IMR-90 (cell line): Measurements from ENCODE around the gene KRT82. TPM values are rescaled to one million over a fixed set of nuclear protein-coding genes. Genes with fewer than 3 reads are reported as not detected.

Experiments
- ATAC-seq: fragments of 200-7000 bp; cut with Tn5 transposase; 2 replicates; pipeline ENCODE4 v1.9.1; 2020; ENCODE audit warnings: low read depth, mild to moderate bottlenecking, moderate library complexity
- BruUV-seq: library from RNA; stranded (reverse); fragments of 400-500 nt; replicated peaks from 2 replicates; lab custom pipeline; 2021; lab: Mats Ljungman, UMichigan
- CTCF ChIA-PET: fragments of 300-600 bp; formaldehyde crosslinking; extraction: SDS; loops from one replicate; lab custom pipeline; 2021; ENCODE audit warnings: antibody characterized with exemption; lab: Yijun Ruan, JAX
- POLR2A ChIA-PET: fragments of 300-600 bp; sonication (Branson Sonifier 250); formaldehyde crosslinking; loops from one replicate; lab custom pipeline; 2022; ENCODE audit warnings: antibody characterized with exemption; ENCODE audit not compliant: unreplicated experiment; lab: Charles Lee
- DNase-seq: peaks from one replicate; pipeline ENCODE4 v3.0.0; 2013
- H2AFZ ChIP-seq: replicated peaks from 2 replicates; pipeline ENCODE3; 2013; ENCODE audit warnings: low read length, mild to moderate bottlenecking; ENCODE audit not compliant: poor library complexity
- H2AK5ac ChIP-seq: 2 replicates; pipeline ENCODE4 v1.6.1; 2013; ENCODE audit warnings: low read depth, low read length, inconsistent platforms
- H2AK9ac ChIP-seq: replicated peaks from 2 replicates; pipeline ENCODE3; 2013; ENCODE audit warnings: mild to moderate bottlenecking, low read depth, low read length, moderate library complexity; ENCODE audit not compliant: poor library complexity
- H2BK120ac ChIP-seq: 2 replicates; pipeline ENCODE4 v1.6.1; 2013; ENCODE audit warnings: low read depth, low read length, inconsistent platforms
- H2BK15ac ChIP-seq: 3 replicates; pipeline ENCODE4 v1.6.1; 2013; ENCODE audit warnings: low read depth, low read length, inconsistent platforms
- H2BK20ac ChIP-seq: 2 replicates; pipeline ENCODE4 v1.6.1; 2013; ENCODE audit warnings: low read depth, mild to moderate bottlenecking, inconsistent platforms, low read length, moderate library complexity
- H2BK5ac ChIP-seq: 2 replicates; pipeline ENCODE4 v1.6.1; 2013; ENCODE audit warnings: mild to moderate bottlenecking, low read depth, low read length, inconsistent platforms; ENCODE audit not compliant: poor library complexity, severe bottlenecking
- H3K14ac ChIP-seq: replicated peaks from 2 replicates; pipeline ENCODE4 v1.6.1; 2013; ENCODE audit warnings: low read depth, low read length, inconsistent platforms
- H3K18ac ChIP-seq: 2 replicates; pipeline ENCODE4 v1.6.1; 2013; ENCODE audit warnings: low read depth, low read length, control low read depth
- H3K23ac ChIP-seq: 2 replicates; pipeline ENCODE4 v1.6.1; 2013; ENCODE audit warnings: low read depth, low read length, inconsistent platforms
- H3K27ac ChIP-seq: 2 replicates; pipeline ENCODE4 v1.5.1; 2013; ENCODE audit warnings: mild to moderate bottlenecking, control low read depth, low read length; ENCODE audit not compliant: insufficient read depth
- H3K27me3 ChIP-seq: 2 replicates; pipeline ENCODE4 v1.6.1; 2013; ENCODE audit warnings: low read length; ENCODE audit not compliant: control insufficient read depth, insufficient read depth
- H3K36me3 ChIP-seq: 2 replicates; pipeline ENCODE4 v1.6.1; 2013; ENCODE audit warnings: low read length, mixed read lengths; ENCODE audit not compliant: control insufficient read depth, insufficient read depth
- H3K4ac ChIP-seq: 2 replicates; pipeline ENCODE4 v1.6.1; 2013; ENCODE audit warnings: low read depth, low read length, inconsistent platforms
- H3K4me1 ChIP-seq: 2 replicates; pipeline ENCODE4 v1.6.1; 2013; ENCODE audit warnings: low read length, mixed read lengths; ENCODE audit not compliant: control insufficient read depth, insufficient read depth
- H3K4me2 ChIP-seq: 2 replicates; pipeline ENCODE4 v1.6.1; 2013; ENCODE audit warnings: low read depth, mild to moderate bottlenecking, control low read depth, low read length, moderate library complexity
- H3K4me3 ChIP-seq: 2 replicates; pipeline ENCODE4 v1.5.1; 2013; ENCODE audit warnings: low read depth, mild to moderate bottlenecking, control low read depth, low read length, moderate library complexity; ENCODE audit not compliant: insufficient read depth
- H3K56ac ChIP-seq: 2 replicates; pipeline ENCODE4 v1.6.1; 2013; ENCODE audit warnings: low read length, inconsistent platforms; ENCODE audit not compliant: insufficient read depth; ENCODE audit errors: extremely low read depth
- H3K79me1 ChIP-seq, 2 experiments: 2 replicates each; pipeline ENCODE4 v1.6.1; 2013; ENCODE audit warnings: low read length in 2 of 2, inconsistent platforms in 1 of 2, low read depth in 1 of 2
- H3K9ac ChIP-seq: 2 replicates; pipeline ENCODE4 v1.6.1; 2013; ENCODE audit warnings: low read depth, low read length, control low read depth
- H3K9me1 ChIP-seq: 2 replicates; pipeline ENCODE4 v1.6.1; 2013; ENCODE audit warnings: low read length, inconsistent platforms; ENCODE audit not compliant: insufficient read depth
- H3K9me3 ChIP-seq: 2 replicates; pipeline ENCODE4 v1.6.1; 2013; ENCODE audit warnings: low read length; ENCODE audit not compliant: control insufficient read depth, insufficient read depth
- H4K20me1 ChIP-seq: 2 replicates; pipeline ENCODE4 v1.6.1; 2013; ENCODE audit warnings: low read length, inconsistent platforms; ENCODE audit not compliant: insufficient read depth
- H4K5ac ChIP-seq: 2 replicates; pipeline ENCODE4 v1.6.1; 2013; ENCODE audit warnings: mild to moderate bottlenecking, low read depth, low read length, control low read depth
- H4K8ac ChIP-seq, 2 experiments: 2 replicates each; pipeline ENCODE4 v1.6.1; 2013; ENCODE audit warnings: low read depth in 2 of 2, low read length in 2 of 2, control low read depth in 1 of 2, inconsistent platforms in 1 of 2
- H4K91ac ChIP-seq: 2 replicates; pipeline ENCODE4 v1.6.1; 2013; ENCODE audit warnings: low read depth, low read length, inconsistent platforms; ENCODE audit not compliant: insufficient read depth
- FOS ChIP-seq: fragments of 150-350 bp; IDR thresholded peaks from 2 replicates; pipeline ENCODE4 v1.6.1; 2016; ENCODE audit warnings: low read depth, low read length
- WGBS, 2 experiments: methylation state at CpG; one replicate each; pipeline versions ENCODE4 v1.1.5 to v1.1.7; 2013; ENCODE audit warnings: missing lambda C conversion rate in 2 of 2; ENCODE audit not compliant: insufficient read length in 1 of 2; ENCODE audit errors: extremely low coverage in 2 of 2; 5-methylcytosine and 5-hydroxymethylcytosine counted together
- dilution Hi-C: fragments of 300-500 bp; cut with HindIII; formaldehyde crosslinking; loops from one replicate; pipeline ENCODE4 v1.14.3; 2018; ENCODE audit warnings: low sequenced_read_pairs; ENCODE audit not compliant: unreplicated experiment
- in situ Hi-C: fragments of 300-500 bp; cut with MboI; formaldehyde crosslinking; loops from 3 replicates; pipeline ENCODE4 v1.14.3; 2019; ENCODE audit warnings: low sequenced_read_pairs, inconsistent platforms, mixed read lengths
- intact Hi-C: fragments of 100-400 bp; cut with micrococcal nuclease; formaldehyde crosslinking; loops from 2 replicates; pipeline ENCODE4 v1.10.0; 2022
- polyA plus RNA-seq, 3 experiments: library from polyadenylated mRNA; depleted of rRNA; stranded (reverse); fragments of >200 nt; gene quantifications; 2 replicates each; pipeline ENCODE4 v1.2.3, GENCODE V29; 2012; ENCODE audit warnings: low replicate concordance in 1 of 3
- total RNA-seq: library from RNA; depleted of rRNA; stranded (reverse); fragments of >200 nt; gene quantifications from 2 replicates; pipeline ENCODE4 v1.2.3, GENCODE V29; 2012

Gene KRT82
- total and polyA plus RNA-seq, 2 of the 4 experiments (the other 2 are of a cell fraction) = not detected

DNA sequence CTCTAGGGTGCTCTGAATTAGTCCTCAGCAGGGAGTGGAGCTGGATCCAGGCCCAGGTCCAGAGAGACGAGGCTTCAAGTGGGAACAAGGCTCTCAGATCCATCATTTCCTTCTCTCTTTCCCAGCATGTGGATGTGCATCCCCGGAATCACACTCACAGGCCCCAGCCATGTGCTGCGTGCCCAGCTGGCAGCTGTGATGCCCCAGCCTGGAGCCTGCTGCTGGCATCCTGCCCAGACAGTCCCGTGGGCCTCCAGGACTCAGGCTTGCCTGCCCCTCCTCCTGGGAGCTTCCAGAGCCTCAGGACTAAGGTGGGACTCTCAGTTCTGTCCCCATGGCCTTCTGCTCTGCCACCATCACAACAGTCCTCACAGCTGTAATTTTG, 14.5 kb downstream of the KRT82 start:
- H2AK5ac ChIP-seq = no peak overlapping the region
- dilution Hi-C loops = no loop called here
- no peaks in the 10 kb centered on the region for H4K20me1 ChIP-seq
- ChIA-PET POLR2A (no interaction called here), CTCF (interaction anchor here (1.0 kb wide), 2 partner anchors 15 to 490 kb away, joined by 3 read pairs; no protein-coding TSS in a partner anchor)
- H3K27ac ChIP-seq = no peak overlapping the region
- H4K8ac ChIP-seq = no peak overlapping the region
- no peak overlapping the region for H4K5ac ChIP-seq
- no peak overlapping the region for H3K14ac ChIP-seq
- no peak overlapping the region for H2AFZ ChIP-seq
- H3K56ac ChIP-seq = no peak overlapping the region
- H3K9me1 ChIP-seq = no peaks in the 10 kb centered on the region
- no peak for DNase-seq
- 17% methylated on average over 1 of the region's 4 CpGs; no CpG with 5 or more reads in 1 of the 2 experiments for WGBS, 2 experiments
- no peak overlapping the region for H3K9ac ChIP-seq
- H3K79me1 ChIP-seq = no peaks in the 10 kb centered on the region
- H3K27me3 ChIP-seq = peaks cover 49% of the 10 kb centered on the region
- H3K4ac ChIP-seq = no peak overlapping the region
- H2AK9ac ChIP-seq = no peak overlapping the region
- no peak overlapping the region for H2BK15ac ChIP-seq
- H2BK5ac ChIP-seq = no peak overlapping the region
- no peaks in the 10 kb centered on the region for H3K36me3 ChIP-seq
- BruUV-seq = no TSS peak
- no peak overlapping the region for H3K4me3 ChIP-seq
- intact Hi-C loops = loop anchor here (5.0 kb wide), 1 partner anchor 481 kb away; no protein-coding TSS in a partner anchor
- H4K91ac ChIP-seq = no peak overlapping the region
- no peak overlapping the region for H2BK20ac ChIP-seq
- ATAC-seq = peak; percentile 22; the same call in 1 of the 2 replicates
- in situ Hi-C loops = no loop called here
- no peak overlapping the region for H3K18ac ChIP-seq
- H3K4me1 ChIP-seq = no peaks in the 10 kb centered on the region
- no peak overlapping the region for H3K4me2 ChIP-seq
- H3K23ac ChIP-seq = no peak overlapping the region
- TF ChIP-seq FOS = no peak
- no peaks in the 10 kb centered on the region for H3K9me3 ChIP-seq
- H2BK120ac ChIP-seq = no peak overlapping the region
